ENCODE results near the gene RNF115.
"Not testable (repeated sequence)": the region's sequence is repeated elsewhere in the genome, so short reads cannot be mapped to it uniquely, and the experiment has no call there.

The RNF115 gene

GRCh38 chr1:145726193-145726592, 97.7 kb downstream of the RNF115 start:
- DNase-seq = not testable (repeated sequence)

- peak; percentile 58 to 76 for DNase-seq
Observed at GRCh38 chr1:145720878-145721671, 102.8 kb downstream of the RNF115 start.

- DNase-seq = no peak
Observed at GRCh38 chr1:145720556-145720877, 103.4 kb downstream of the RNF115 start.

- peak in 1 of 2 donors; percentile 31 for DNase-seq
Observed at GRCh38 chr1:145719230-145720079, 104.4 kb downstream of the RNF115 start, which contains the start of gene CD160. Gene CD160, plus strand, starts transcription at chr1:145719499. Its CDS starts 8,829 bp downstream, at chr1:145728328.

GRCh38 chr1:145718465-145718864, 105.4 kb downstream of the RNF115 start:
- not testable (repeated sequence) for DNase-seq

GRCh38 chr1:145717833-145718232, 106.1 kb downstream of the RNF115 start:
- DNase-seq = no peak

- DNase-seq = no peak
Observed at GRCh38 chr1:145716641-145717345, 107.1 kb downstream of the RNF115 start.

- DNase-seq = no peak
Observed at GRCh38 chr1:145714524-145715111, 109.3 kb downstream of the RNF115 start.

- DNase-seq = no peak
Observed at GRCh38 chr1:145711213-145711651, 112.7 kb downstream of the RNF115 start.

GRCh38 chr1:145710291-145711027, 113.4 kb downstream of the RNF115 start:
- no peak for DNase-seq

GRCh38 chr1:145708063-145708462, 115.8 kb downstream of the RNF115 start:
- DNase-seq = no peak

GRCh38 chr1:145707183-145707867, 116.6 kb downstream of the RNF115 start, which contains the start of gene PDZK1:
Gene PDZK1, minus strand, starts transcription at chr1:145707368. Its CDS starts 19,347 bp downstream, at chr1:145688021.
- DNase-seq = no peak

GRCh38 chr1:145706086-145706664, 117.7 kb downstream of the RNF115 start:
- DNase-seq = no peak

GRCh38 chr1:145705622-145706021, 118.3 kb downstream of the RNF115 start:
- no peak for DNase-seq

- no peak for DNase-seq
Observed at GRCh38 chr1:145702826-145703225, 121.1 kb downstream of the RNF115 start.

- DNase-seq = no peak
Observed at GRCh38 chr1:145702052-145702451, 121.8 kb downstream of the RNF115 start.

- DNase-seq = no peak
Observed at GRCh38 chr1:145701306-145701862, 122.5 kb downstream of the RNF115 start.

- DNase-seq = no peak
Observed at GRCh38 chr1:145696630-145696960, 127.3 kb downstream of the RNF115 start.

- DNase-seq = no peak
Observed at GRCh38 chr1:145695821-145696629, 127.9 kb downstream of the RNF115 start.

Measured in CD4-positive, alpha-beta T cell treated with Interferon alpha-2 for 1 hour (primary cell).